CD4-positive, alpha-beta T cell treated with Interleukin-12 subunit alpha and Interleukin-12 subunit beta, for 1 hour (primary cell): ENCODE data around the gene PATJ.
"Not testable (repeated sequence)": the region's sequence is repeated elsewhere in the genome, so short reads cannot be mapped to it uniquely, and the experiment has no call there.

Experiments
- DNase-seq: peaks from one replicate; pipeline ENCODE4 v3.0.0-alpha.2; 2020

Gene PATJ

GRCh38 chr1:61749574-61749973 is 7.3 kb downstream of the PATJ start:
- DNase-seq = no peak

- no peak for DNase-seq
These were observed 10.7 kb downstream of the PATJ start for GRCh38 chr1:61752921-61753389.

- no peak for DNase-seq
These were observed 11.8 kb downstream of the PATJ start for GRCh38 chr1:61753998-61754508.

- DNase-seq = no peak
These were observed 12.3 kb downstream of the PATJ start for GRCh38 chr1:61754545-61754944.

- no peak for DNase-seq
These were observed 14.5 kb downstream of the PATJ start for GRCh38 chr1:61756773-61757172.

GRCh38 chr1:61757950-61758349 is 15.7 kb downstream of the PATJ start:
- no peak for DNase-seq

GRCh38 chr1:61770131-61770530 is 27.9 kb downstream of the PATJ start:
- no peak for DNase-seq

GRCh38 chr1:61776091-61776490 is 33.8 kb downstream of the PATJ start:
- DNase-seq = no peak

GRCh38 chr1:61779231-61779630 is 37.0 kb downstream of the PATJ start:
- no peak for DNase-seq

- no peak for DNase-seq
These were observed 38.9 kb downstream of the PATJ start for GRCh38 chr1:61781151-61781550.

GRCh38 chr1:61782771-61783170 is 40.5 kb downstream of the PATJ start:
- peak; percentile 82 for DNase-seq

GRCh38 chr1:61784726-61785125 is 42.4 kb downstream of the PATJ start:
- no peak for DNase-seq

GRCh38 chr1:61790837-61791236 is 48.6 kb downstream of the PATJ start:
- no peak for DNase-seq

GRCh38 chr1:61797045-61797755 is 54.9 kb downstream of the PATJ start:
- DNase-seq = no peak

- DNase-seq = not testable (repeated sequence)
These were observed 58.8 kb downstream of the PATJ start for GRCh38 chr1:61801047-61801446.

GRCh38 chr1:61807606-61808140 is 65.4 kb downstream of the PATJ start:
- DNase-seq = no peak

GRCh38 chr1:61808321-61808720 is 66.0 kb downstream of the PATJ start:
- no peak for DNase-seq

GRCh38 chr1:61808968-61809367 is 66.7 kb downstream of the PATJ start:
- no peak for DNase-seq

GRCh38 chr1:61812916-61813315 is 70.6 kb downstream of the PATJ start:
- no peak for DNase-seq

GRCh38 chr1:61816191-61816590 is 73.9 kb downstream of the PATJ start:
- DNase-seq = no peak

- no peak for DNase-seq
These were observed 76.7 kb downstream of the PATJ start for GRCh38 chr1:61818992-61819391.

- DNase-seq = no peak
These were observed 77.1 kb downstream of the PATJ start for GRCh38 chr1:61819421-61819820.

- no peak for DNase-seq
These were observed 83.1 kb downstream of the PATJ start for GRCh38 chr1:61825393-61825792.

GRCh38 chr1:61828805-61829204 is 86.5 kb downstream of the PATJ start:
- DNase-seq = no peak

- DNase-seq = no peak
These were observed 94.4 kb downstream of the PATJ start for GRCh38 chr1:61836649-61837048.
